Prostate gland (tissue), 2 donors: ENCODE measurements around the gene PRDM7. TPM values are rescaled to one million over a fixed set of nuclear protein-coding genes. Genes with fewer than 3 reads are reported as not detected.

Experiments
- DNase-seq: peaks from one replicate; pipeline ENCODE4 v3.0.0-alpha.2; 2019; ENCODE audit warnings: low spot score
- H3K27ac ChIP-seq, 2 donors: fragments of 200-600 bp; sonication (generic); 2 replicates each; pipeline ENCODE4 v1.5.1; 2017 to 2019
- H3K27me3 ChIP-seq: fragments of 200-600 bp; sonication (generic); replicated peaks from 2 replicates; pipeline ENCODE4 v1.5.1; 2019; ENCODE audit not compliant: insufficient read depth
- H3K36me3 ChIP-seq, 2 donors: fragments of 200-600 bp; sonication (generic); 1 replicate in 1 of 2; 2 replicates in 1 of 2; pipeline versions ENCODE4 v1.5.1 to v1.8.1; 2017 to 2019
- H3K4me1 ChIP-seq: fragments of 200-600 bp; sonication (generic); replicated peaks from 2 replicates; pipeline ENCODE4 v1.5.1; 2019
- H3K4me3 ChIP-seq, 2 donors: fragments of 200-600 bp; sonication (generic); 2 replicates each; pipeline ENCODE4 v1.5.1; 2017 to 2019
- H3K9me3 ChIP-seq: fragments of 200-600 bp; sonication (generic); 2 replicates; pipeline ENCODE4 v1.5.1; 2017
- POLR2A ChIP-seq: fragments of 450-650 bp; IDR thresholded peaks from one replicate; pipeline ENCODE4 v1.6.1; 2016; ENCODE audit warnings: antibody characterized with exemption, mild to moderate bottlenecking
- POLR2AphosphoS5 ChIP-seq: sonication (generic); formaldehyde crosslinking; IDR thresholded peaks from one replicate; pipeline ENCODE4 v1.6.1; 2017; ENCODE audit warnings: antibody characterized with exemption
- WGBS: methylation state at CpG from one replicate; pipeline ENCODE4 v1.1.5; 2018; 5-methylcytosine and 5-hydroxymethylcytosine counted together
- intact Hi-C: fragments of 100-400 bp; cut with DNase I; formaldehyde crosslinking; loops from one replicate; pipeline ENCODE4 v1.14.2; 2022
- total RNA-seq, 2 donors: library from RNA; depleted of rRNA; stranded (reverse); fragments of >200 nt; gene quantifications; one replicate each; pipeline ENCODE4 v1.1.0, GENCODE V29; 2016
- TF ChIP-seq, protein P1 (sequence below), 4 experiments: fragments of 200-600 bp in 2 of 4; fragments of 450-650 bp in 2 of 4; sonication (generic) in 2 of 4; IDR thresholded peaks; 1 replicate in 3 of 4; 2 replicates in 1 of 4; pipeline ENCODE4 v1.5.1; 2016 to 2019; ENCODE audit warnings: antibody characterized with exemption in 4 of 4, mild to moderate bottlenecking in 2 of 4, moderate library complexity in 2 of 4

PRDM7 gene
- total RNA-seq, 2 donors from 2014 or later = 0.09 to 0.28 TPM

DNA sequence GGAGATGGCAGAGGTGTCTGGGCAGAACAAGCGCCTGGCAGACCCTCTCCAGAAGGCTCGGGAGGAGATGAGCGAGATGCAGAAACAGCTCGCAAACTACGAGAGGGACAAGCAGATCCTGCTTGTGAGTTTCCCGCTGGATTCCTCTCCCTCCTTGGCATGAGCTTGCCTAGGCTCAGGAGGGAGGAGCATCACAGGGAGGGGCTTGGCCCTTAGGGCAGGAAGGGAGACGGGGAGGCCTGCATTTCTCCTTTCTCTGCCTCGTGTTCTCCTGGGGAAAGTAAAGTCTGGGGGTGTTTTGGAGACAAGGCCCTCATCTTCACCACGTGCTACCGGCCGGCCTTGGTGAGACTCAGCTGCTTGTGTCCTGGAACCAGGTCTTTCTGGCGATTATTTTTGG is 39.9 kb downstream of the PRDM7 start:
- 69% methylated on average over 12 of the region's 12 CpGs for WGBS
- no peak for TF ChIP-seq POLR2AphosphoS5
- TF ChIP-seq POLR2A = no peak
- TF ChIP-seq, protein P1, sequence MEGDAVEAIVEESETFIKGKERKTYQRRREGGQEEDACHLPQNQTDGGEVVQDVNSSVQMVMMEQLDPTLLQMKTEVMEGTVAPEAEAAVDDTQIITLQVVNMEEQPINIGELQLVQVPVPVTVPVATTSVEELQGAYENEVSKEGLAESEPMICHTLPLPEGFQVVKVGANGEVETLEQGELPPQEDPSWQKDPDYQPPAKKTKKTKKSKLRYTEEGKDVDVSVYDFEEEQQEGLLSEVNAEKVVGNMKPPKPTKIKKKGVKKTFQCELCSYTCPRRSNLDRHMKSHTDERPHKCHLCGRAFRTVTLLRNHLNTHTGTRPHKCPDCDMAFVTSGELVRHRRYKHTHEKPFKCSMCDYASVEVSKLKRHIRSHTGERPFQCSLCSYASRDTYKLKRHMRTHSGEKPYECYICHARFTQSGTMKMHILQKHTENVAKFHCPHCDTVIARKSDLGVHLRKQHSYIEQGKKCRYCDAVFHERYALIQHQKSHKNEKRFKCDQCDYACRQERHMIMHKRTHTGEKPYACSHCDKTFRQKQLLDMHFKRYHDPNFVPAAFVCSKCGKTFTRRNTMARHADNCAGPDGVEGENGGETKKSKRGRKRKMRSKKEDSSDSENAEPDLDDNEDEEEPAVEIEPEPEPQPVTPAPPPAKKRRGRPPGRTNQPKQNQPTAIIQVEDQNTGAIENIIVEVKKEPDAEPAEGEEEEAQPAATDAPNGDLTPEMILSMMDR (IDR thresholded peaks at IDR 0.05) = no peak

DNA sequence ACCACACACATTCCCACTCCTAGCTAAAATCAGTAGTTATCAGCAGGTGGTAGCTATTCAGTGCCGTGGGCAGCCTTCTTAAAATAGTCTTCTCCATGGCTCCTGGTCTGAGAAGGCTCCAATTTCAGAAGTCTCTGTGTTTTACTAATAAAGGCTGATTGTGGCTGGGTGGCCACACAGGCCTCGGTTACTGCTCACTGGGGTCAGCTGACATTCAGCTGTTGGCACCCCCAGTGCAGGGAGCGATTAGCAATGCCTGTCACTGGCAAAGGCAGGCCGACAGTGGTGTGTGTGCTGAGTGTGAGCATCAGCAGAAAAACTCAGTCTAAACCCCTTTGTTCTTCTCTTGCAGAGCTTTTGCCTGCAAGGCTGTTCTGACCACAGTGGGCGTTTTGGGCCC is 41.2 kb downstream of the PRDM7 start:
- Histone ChIP-seq H3K27me3 (no peaks in the 10 kb centered on the region), H3K27ac (no peak overlapping the region), H3K4me3 (no peak overlapping the region), H3K36me3 (peaks cover 4 to 16% of the 10 kb centered on the region in 2 donors), H3K9me3 (no peaks in the 10 kb centered on the region), H3K4me1 (no peaks in the 10 kb centered on the region)
- TF ChIP-seq, protein P1 (IDR thresholded peaks at IDR 0.05) = no peak
- TF ChIP-seq POLR2AphosphoS5 = no peak
- no peak for TF ChIP-seq POLR2A
- WGBS = 90% methylated on average over 5 of the region's 5 CpGs
- intact Hi-C loops = no loop called here
- DNase-seq = no peak

More for the DNA sequence above, 39.9 kb downstream of the PRDM7 start:
- Histone ChIP-seq H3K4me3 (no peak overlapping the region), H3K27ac (no peak overlapping the region), H3K4me1 (no peaks in the 10 kb centered on the region), H3K36me3 (peaks cover 4 to 16% of the 10 kb centered on the region in 2 donors), H3K27me3 (no peaks in the 10 kb centered on the region), H3K9me3 (no peaks in the 10 kb centered on the region)
- no peak for DNase-seq
- intact Hi-C loops = no loop called here

DNA sequence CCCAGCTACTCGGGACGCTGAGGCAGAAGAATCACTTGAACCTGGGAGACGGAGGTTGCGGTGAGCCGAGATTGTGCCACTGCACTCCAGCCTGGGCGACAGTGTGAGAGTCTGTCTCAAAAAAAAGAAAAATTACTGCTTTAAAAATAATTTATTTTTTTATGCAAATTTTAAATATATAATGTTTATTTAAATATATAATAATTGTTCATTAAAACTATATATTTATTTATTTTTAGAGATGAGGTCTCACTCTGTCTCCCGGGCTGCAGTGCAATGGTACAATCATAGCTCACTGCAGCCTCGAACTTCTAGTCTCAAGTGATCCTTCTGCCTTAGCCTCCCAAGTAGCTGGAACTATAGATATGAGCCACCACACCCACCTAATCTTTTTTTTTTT is 42.6 kb downstream of the PRDM7 start:
- Histone ChIP-seq H3K27ac (no peak overlapping the region), H3K36me3 (peaks cover 0 to 16% of the 10 kb centered on the region in 2 donors), H3K4me1 (no peaks in the 10 kb centered on the region), H3K4me3 (no peak overlapping the region), H3K27me3 (no peaks in the 10 kb centered on the region), H3K9me3 (no peaks in the 10 kb centered on the region)
- no peak for DNase-seq
- TF ChIP-seq POLR2A = no peak
- no peak for TF ChIP-seq POLR2AphosphoS5
- TF ChIP-seq, protein P1 (IDR thresholded peaks at IDR 0.05) = no peak
- 83% methylated on average over 8 of the region's 8 CpGs for WGBS
- intact Hi-C loops = no loop called here

DNA sequence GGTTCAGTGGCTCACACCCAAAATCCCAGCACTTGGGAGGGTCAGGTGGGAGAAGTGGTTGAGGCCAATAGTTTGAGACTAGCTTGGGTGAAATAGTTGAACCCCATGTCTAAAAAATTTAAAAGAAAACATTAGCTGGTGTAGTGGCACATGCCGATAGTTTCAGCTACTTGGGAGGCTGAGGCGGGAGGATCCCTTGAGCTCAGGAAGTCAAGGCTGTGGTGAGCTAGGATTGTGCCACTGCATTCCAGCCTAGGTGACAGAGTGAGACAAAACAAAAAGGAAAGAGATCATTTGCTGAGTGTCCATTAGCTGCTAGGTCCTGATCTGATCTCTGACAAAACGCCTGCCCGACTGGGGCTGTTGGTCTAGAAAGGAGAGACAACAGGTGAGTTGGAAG is 43.7 kb downstream of the PRDM7 start:
- Histone ChIP-seq H3K36me3 (peaks cover 0 to 16% of the 10 kb centered on the region in 2 donors), H3K27me3 (no peaks in the 10 kb centered on the region), H3K27ac (no peak overlapping the region), H3K9me3 (no peaks in the 10 kb centered on the region), H3K4me1 (no peaks in the 10 kb centered on the region), H3K4me3 (no peak overlapping the region)
- intact Hi-C loops = no loop called here
- DNase-seq = no peak
- WGBS = 88% methylated on average over 4 of the region's 4 CpGs
- TF ChIP-seq POLR2AphosphoS5 (no peak), POLR2A (no peak)
- TF ChIP-seq, protein P1 (IDR thresholded peaks at IDR 0.05) = no peak

DNA sequence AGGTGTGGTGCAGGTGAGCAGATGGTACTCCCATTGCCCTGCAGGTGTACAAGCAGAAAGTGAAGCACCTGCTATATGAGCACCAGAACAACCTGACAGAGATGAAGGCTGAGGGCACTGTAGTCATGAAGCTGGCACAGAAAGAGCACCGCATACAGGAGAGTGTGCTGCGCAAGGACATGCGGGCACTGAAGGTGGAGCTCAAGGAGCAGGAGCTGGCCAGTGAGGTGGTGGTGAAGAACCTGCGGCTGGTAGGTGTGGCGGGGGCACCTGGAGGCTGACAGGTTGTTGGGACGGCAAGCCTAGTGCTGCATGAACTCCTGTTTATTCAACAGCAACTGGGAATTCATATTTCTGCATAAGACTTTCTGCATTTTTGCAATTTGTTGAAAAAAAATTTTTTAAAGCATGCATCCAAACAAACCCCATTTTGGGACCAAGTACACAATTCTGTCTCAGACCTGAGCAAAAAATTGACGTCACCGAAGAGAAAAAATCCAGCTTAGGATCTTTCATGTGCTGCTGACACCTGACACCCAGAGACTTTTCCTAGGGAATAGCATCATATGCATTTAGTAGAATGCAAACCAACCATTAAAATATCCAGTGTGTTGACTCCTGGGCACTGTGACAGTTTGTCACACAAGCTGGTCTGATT is 44.3 kb downstream of the PRDM7 start:
- peaks cover 0 to 16% of the 10 kb centered on the region in 2 donors for H3K36me3 ChIP-seq
- WGBS = 82% methylated on average over 8 of the region's 8 CpGs
- intact Hi-C loops = no loop called here

More for the DNA sequence above, 44.3 kb downstream of the PRDM7 start:
- no peak overlapping the region for H3K4me3 ChIP-seq
- TF ChIP-seq POLR2A (no peak), POLR2AphosphoS5 (no peak)
- TF ChIP-seq, protein P1 (IDR thresholded peaks at IDR 0.05) = no peak
- no peaks in the 10 kb centered on the region for H3K9me3 ChIP-seq
- H3K4me1 ChIP-seq = no peaks in the 10 kb centered on the region
- H3K27ac ChIP-seq = no peak overlapping the region
- no peaks in the 10 kb centered on the region for H3K27me3 ChIP-seq
- no peak for DNase-seq
